GM12874 (cell line): Measurements from ENCODE around the gene PPP2R5C.

Source experiments
- TF ChIP-seq, protein P1 (sequence below): IDR thresholded peaks from 2 replicates; pipeline ENCODE4 v1.5.1; 2011; ENCODE audit warnings: low read depth, mild to moderate bottlenecking, control low read depth, low read length, moderate library complexity; ENCODE audit not compliant: insufficient read depth

PPP2R5C gene

DNA sequence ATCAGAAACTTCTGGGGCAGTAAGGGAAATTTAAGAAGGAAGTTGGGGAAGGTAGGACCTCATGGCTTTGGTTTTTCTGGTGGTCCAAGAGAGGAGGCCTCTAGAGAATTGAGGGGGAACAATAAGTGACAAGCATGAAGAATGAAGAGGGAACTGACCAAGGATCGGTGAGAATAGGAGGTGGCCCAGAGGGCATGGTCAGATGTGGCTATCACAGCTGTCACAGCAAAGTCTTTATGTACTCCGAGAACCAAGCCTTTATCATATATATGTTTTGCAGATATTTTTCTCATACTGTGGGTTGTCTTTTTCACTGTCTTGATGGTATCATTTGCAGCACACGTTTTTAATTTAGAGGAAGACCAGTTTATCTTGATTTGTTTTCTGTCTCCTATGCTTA lies 64.3 kb downstream of the PPP2R5C start:
- TF ChIP-seq, protein P1, sequence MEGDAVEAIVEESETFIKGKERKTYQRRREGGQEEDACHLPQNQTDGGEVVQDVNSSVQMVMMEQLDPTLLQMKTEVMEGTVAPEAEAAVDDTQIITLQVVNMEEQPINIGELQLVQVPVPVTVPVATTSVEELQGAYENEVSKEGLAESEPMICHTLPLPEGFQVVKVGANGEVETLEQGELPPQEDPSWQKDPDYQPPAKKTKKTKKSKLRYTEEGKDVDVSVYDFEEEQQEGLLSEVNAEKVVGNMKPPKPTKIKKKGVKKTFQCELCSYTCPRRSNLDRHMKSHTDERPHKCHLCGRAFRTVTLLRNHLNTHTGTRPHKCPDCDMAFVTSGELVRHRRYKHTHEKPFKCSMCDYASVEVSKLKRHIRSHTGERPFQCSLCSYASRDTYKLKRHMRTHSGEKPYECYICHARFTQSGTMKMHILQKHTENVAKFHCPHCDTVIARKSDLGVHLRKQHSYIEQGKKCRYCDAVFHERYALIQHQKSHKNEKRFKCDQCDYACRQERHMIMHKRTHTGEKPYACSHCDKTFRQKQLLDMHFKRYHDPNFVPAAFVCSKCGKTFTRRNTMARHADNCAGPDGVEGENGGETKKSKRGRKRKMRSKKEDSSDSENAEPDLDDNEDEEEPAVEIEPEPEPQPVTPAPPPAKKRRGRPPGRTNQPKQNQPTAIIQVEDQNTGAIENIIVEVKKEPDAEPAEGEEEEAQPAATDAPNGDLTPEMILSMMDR, result no peak

DNA sequence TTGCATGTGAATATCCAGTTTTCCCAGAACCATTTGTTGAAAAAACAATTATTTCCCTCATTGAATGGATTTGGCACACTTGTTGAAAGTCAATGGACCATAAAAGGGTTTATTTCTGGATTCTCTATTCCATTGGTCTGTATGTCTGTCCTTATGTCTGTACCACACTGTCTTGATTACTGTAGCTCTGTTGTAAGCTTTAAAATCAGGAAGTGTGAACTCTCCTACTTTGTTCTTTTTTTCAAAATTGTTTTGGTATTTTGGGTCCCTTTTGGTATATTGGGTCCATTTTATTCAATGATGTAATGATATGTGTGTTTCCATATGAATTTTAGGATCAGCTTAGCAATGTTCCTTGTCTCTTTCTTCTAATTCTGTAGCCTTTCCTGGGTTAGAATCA lies 64.8 kb downstream of the PPP2R5C start:
- TF ChIP-seq, protein P1, result no peak

DNA sequence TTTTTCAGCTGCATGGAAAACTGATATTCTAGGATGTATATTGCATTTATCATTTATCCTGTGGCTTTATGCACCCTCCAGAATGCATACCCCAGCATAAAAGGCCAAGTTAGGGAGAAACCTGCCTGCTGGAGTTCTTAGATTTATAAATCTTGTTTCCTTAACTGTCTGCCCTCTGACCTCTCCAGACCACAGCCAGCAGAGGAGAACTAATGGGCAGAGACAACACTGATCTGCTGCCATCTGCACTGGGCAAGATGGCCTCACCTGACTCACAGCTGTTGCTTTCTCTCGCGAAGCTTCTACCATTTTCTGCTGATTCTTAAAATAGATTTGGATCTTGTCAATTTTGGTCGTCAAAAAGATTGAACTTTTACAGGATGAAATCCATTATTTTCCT lies 65.8 kb downstream of the PPP2R5C start:
- TF ChIP-seq, protein P1, result no peak

DNA sequence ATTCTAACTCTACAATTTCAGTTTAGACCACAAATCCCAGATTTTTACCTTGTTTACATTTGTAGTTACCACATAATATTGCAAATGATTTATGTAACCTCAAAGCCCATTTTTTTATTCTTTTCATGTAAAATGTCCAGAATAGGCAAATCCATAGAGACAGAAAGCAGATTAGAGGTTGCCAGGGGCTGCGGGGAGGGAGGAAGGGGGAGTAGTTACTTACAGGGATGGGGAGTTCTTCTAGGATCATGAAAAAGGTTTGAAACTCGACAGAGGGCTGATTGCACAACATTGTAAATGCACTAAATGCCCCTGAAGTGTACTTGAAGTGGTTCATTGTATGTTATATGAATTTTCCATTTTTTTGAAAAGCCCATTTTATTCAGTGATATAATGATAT lies 66.5 kb downstream of the PPP2R5C start:
- TF ChIP-seq, protein P1, result no peak

- TF ChIP-seq, protein P1, result no peak
Observed at GRCh38 chr14:101830271-101830670, 68.8 kb downstream of the PPP2R5C start.

- TF ChIP-seq, protein P1, result no peak
Observed at GRCh38 chr14:101833045-101833444, 71.5 kb downstream of the PPP2R5C start.

GRCh38 chr14:101834397-101834796 lies 72.9 kb downstream of the PPP2R5C start:
- TF ChIP-seq, protein P1, result no peak
